Testis (tissue), 2 donors: ENCODE measurements around the gene SGTB.

ENCODE experiments used
- CTCF ChIP-seq, 3 experiments: fragments of 450-650 bp in 2 of 3; fragments of 200-600 bp in 1 of 3; sonication (generic) in 1 of 3; IDR thresholded peaks; one replicate each; pipeline ENCODE4 v1.5.1; 2016 to 2019; ENCODE audit warnings: antibody characterized with exemption in 3 of 3, mild to moderate bottlenecking in 2 of 3, moderate library complexity in 1 of 3
- POLR2A ChIP-seq: fragments of 450-650 bp; IDR thresholded peaks from one replicate; pipeline ENCODE4 v1.6.1; 2017; ENCODE audit warnings: antibody characterized with exemption, mild to moderate bottlenecking, moderate library complexity

- TF ChIP-seq CTCF (IDR thresholded peaks at IDR 0.05) (no peak), POLR2A (no peak)
Observed at GRCh38 chr5:65721050-65721719, 724 bp downstream of the SGTB start.
